DMS 273 treated with DMSO at 0.1 percent for 48 hours (cell line): ENCODE results near the gene KCNN3.

ENCODE experiments used
- DNase-seq: peaks from one replicate; lab custom pipeline; 2025; lab: John Stamatoyannopoulos, UW

The KCNN3 gene

GRCh38 chr1:154816369-154816768 lies 53.7 kb downstream of the KCNN3 start:
- no peak for DNase-seq

GRCh38 chr1:154813846-154814505 lies 56.1 kb downstream of the KCNN3 start:
- DNase-seq = no peak

- DNase-seq = no peak
Measured at GRCh38 chr1:154813300-154813816, 56.7 kb downstream of the KCNN3 start.

GRCh38 chr1:154812877-154813276 lies 57.2 kb downstream of the KCNN3 start:
- DNase-seq = no peak

GRCh38 chr1:154810571-154810970 lies 59.5 kb downstream of the KCNN3 start:
- DNase-seq = no peak

- DNase-seq = no peak
Measured at GRCh38 chr1:154809436-154810413, 60.4 kb downstream of the KCNN3 start.

GRCh38 chr1:154808909-154809262 lies 61.2 kb downstream of the KCNN3 start:
- no peak for DNase-seq

GRCh38 chr1:154808261-154808908 lies 61.7 kb downstream of the KCNN3 start:
- no peak for DNase-seq

- no peak for DNase-seq
Measured at GRCh38 chr1:154807048-154807591, 63.0 kb downstream of the KCNN3 start.

- no peak for DNase-seq
Measured at GRCh38 chr1:154806333-154806732, 63.7 kb downstream of the KCNN3 start.

GRCh38 chr1:154802982-154803920 lies 66.8 kb downstream of the KCNN3 start:
- DNase-seq = no peak

- no peak for DNase-seq
Measured at GRCh38 chr1:154802336-154802969, 67.6 kb downstream of the KCNN3 start.

- DNase-seq = no peak
Measured at GRCh38 chr1:154801234-154802011, 68.7 kb downstream of the KCNN3 start.

- no peak for DNase-seq
Measured at GRCh38 chr1:154799188-154799587, 70.9 kb downstream of the KCNN3 start.

- DNase-seq = no peak
Measured at GRCh38 chr1:154798645-154799044, 71.4 kb downstream of the KCNN3 start.

GRCh38 chr1:154797175-154797574 lies 72.9 kb downstream of the KCNN3 start:
- DNase-seq = no peak

- no peak for DNase-seq
Measured at GRCh38 chr1:154796303-154796892, 73.7 kb downstream of the KCNN3 start.

- no peak for DNase-seq
Measured at GRCh38 chr1:154794608-154795007, 75.5 kb downstream of the KCNN3 start.

- DNase-seq = no peak
Measured at GRCh38 chr1:154793685-154794084, 76.4 kb downstream of the KCNN3 start.
